Mucosa of rectum (tissue), 2 donors: ENCODE measurements around the gene TMTC2.

ENCODE experiments used
- H3K27ac ChIP-seq, 2 donors: one replicate each; pipeline ENCODE4 v1.7.0; 2013; ENCODE audit warnings: inconsistent platforms in 2 of 2, low read depth in 2 of 2, low read length in 2 of 2
- H3K27me3 ChIP-seq, 2 donors: one replicate each; pipeline ENCODE4 v1.7.0; 2013; ENCODE audit warnings: low read length in 2 of 2; ENCODE audit not compliant: control insufficient read depth in 2 of 2, insufficient read depth in 2 of 2
- H3K36me3 ChIP-seq, 2 donors: one replicate each; pipeline ENCODE4 v1.7.0; 2013; ENCODE audit warnings: low read length in 2 of 2; ENCODE audit not compliant: control insufficient read depth in 2 of 2, insufficient read depth in 2 of 2
- H3K4me1 ChIP-seq, 2 donors: one replicate each; pipeline ENCODE4 v1.7.0; 2013; ENCODE audit warnings: low read length in 2 of 2, mild to moderate bottlenecking in 1 of 2; ENCODE audit not compliant: control insufficient read depth in 2 of 2, insufficient read depth in 2 of 2
- H3K4me3 ChIP-seq, 2 donors: one replicate each; pipeline ENCODE4 v1.7.0; 2013; ENCODE audit warnings: low read length in 2 of 2
- H3K9ac ChIP-seq, 2 donors: one replicate each; pipeline ENCODE4 v1.7.0; 2013; ENCODE audit warnings: low read length in 2 of 2, low read depth in 1 of 2, mild to moderate bottlenecking in 1 of 2
- H3K9me3 ChIP-seq, 2 donors: one replicate each; pipeline ENCODE4 v1.7.0; 2013; ENCODE audit warnings: low read length in 2 of 2; ENCODE audit not compliant: control insufficient read depth in 2 of 2
- donor health status: healthy.
- donor health status: Normal muscosa, but diverticular disease.

The TMTC2 gene

GRCh38 chr12:82723891-82724290, 37.2 kb downstream of the TMTC2 start:
- Histone ChIP-seq H3K9me3 (no peaks in the 10 kb centered on the region), H3K9ac (no peak overlapping the region), H3K4me3 (no peak overlapping the region), H3K4me1 (no peaks in the 10 kb centered on the region), H3K36me3 (no peaks in the 10 kb centered on the region), H3K27ac (no peak overlapping the region), H3K27me3 (no peaks in the 10 kb centered on the region)

DNA sequence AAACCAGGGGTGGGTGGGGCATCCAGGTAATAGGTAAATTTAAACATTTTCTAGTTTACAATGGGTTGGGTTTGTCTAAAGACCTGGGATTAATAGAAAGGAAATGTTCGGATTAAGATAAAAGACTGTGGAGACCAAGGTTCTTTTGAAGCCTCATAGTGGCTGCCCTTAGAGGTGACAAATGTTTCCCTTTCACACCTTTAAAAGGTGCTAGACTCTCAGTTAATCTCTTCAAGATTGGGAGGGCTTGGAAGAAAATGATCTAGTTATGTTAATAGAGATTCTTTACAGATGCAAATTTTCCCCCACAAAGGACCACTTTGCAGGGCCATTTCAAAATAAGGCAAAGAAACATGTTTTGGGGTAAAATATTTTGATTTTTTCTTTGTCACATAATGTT, 39.0 kb downstream of the TMTC2 start:
- H3K27me3 ChIP-seq = no peaks in the 10 kb centered on the region

DNA sequence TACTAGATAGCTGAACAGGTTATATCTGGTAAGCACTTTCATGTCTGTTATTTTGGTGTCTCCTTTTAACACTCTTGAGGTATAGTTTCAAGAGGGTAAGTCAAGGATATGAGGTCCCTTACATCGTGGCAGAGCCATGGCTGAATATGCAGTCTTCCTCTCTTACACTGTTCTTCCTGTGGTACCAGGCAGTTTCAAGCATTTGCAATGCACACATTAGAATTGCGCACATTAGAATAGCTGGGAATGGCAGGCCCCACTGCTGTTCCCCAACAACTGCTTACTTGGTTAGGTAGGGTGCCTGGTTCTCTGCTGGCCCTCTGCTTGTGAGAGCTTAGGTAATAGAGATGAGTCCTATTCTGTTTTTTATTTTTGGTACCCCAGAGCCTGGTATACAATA, 41.2 kb downstream of the TMTC2 start:
- H3K9me3 ChIP-seq = no peaks in the 10 kb centered on the region
- no peak overlapping the region for H3K4me3 ChIP-seq
- H3K27ac ChIP-seq = no peak overlapping the region
- no peak overlapping the region for H3K9ac ChIP-seq
- H3K4me1 ChIP-seq = no peaks in the 10 kb centered on the region
- H3K27me3 ChIP-seq = no peaks in the 10 kb centered on the region
- no peaks in the 10 kb centered on the region for H3K36me3 ChIP-seq

More for the DNA sequence above, 39.0 kb downstream of the TMTC2 start:
- H3K4me3 ChIP-seq = no peak overlapping the region
- no peaks in the 10 kb centered on the region for H3K9me3 ChIP-seq
- no peaks in the 10 kb centered on the region for H3K4me1 ChIP-seq
- H3K27ac ChIP-seq = no peak overlapping the region
- H3K36me3 ChIP-seq = no peaks in the 10 kb centered on the region
- H3K9ac ChIP-seq = no peak overlapping the region

GRCh38 chr12:82728710-82729109, 42.0 kb downstream of the TMTC2 start:
- Histone ChIP-seq H3K4me3 (no peak overlapping the region), H3K9ac (no peak overlapping the region), H3K36me3 (no peaks in the 10 kb centered on the region), H3K27ac (no peak overlapping the region), H3K9me3 (no peaks in the 10 kb centered on the region), H3K27me3 (no peaks in the 10 kb centered on the region), H3K4me1 (no peaks in the 10 kb centered on the region)

- no peaks in the 10 kb centered on the region for H3K27me3 ChIP-seq
- H3K4me1 ChIP-seq = no peaks in the 10 kb centered on the region
- H3K36me3 ChIP-seq = no peaks in the 10 kb centered on the region
- H3K27ac ChIP-seq = no peak overlapping the region
- H3K9ac ChIP-seq = no peak overlapping the region
- H3K9me3 ChIP-seq = no peaks in the 10 kb centered on the region
- no peak overlapping the region for H3K4me3 ChIP-seq
These were observed 44.3 kb downstream of the TMTC2 start for GRCh38 chr12:82730953-82731459.

DNA sequence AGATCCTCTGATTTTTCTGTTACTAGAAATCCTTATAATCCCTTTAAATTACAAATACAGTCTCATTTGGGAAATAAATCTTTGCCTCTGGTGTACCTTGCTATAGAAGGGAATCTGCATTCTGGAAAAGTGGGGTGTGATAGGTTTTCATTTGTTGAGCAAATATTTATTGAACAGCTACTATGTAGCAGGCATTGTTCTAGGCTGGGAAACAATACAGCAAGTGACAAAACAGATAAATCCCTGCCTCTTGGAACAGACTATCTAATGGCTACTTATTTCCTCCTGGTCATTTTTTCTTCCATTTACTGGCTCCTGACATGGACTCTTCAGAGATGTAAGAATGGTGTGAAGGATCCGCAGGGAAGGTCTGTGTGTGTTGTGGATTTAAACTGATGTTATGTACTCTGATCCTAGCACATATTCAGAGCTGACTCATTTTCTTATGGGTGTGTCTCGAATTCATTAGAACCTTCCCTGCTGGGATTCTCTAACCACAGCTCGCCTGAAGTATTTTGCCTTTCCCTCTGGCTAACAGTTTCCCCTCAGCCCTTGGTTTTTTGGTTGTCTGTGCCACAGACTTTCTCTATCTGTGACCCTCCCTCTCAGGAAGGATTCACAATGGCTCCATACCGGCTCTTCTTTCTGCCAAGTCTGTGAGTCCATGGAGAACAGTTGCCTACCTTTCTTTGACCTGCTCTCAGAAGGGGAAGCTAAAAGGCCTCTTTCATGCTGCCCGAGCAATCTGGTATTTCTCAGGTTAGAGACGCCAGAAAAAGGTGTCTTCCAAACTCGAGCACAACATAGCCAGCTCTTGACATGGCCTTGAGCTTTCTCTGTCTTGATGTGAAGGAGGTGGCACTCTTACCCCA, 53.7 kb downstream of the TMTC2 start:
- no peak overlapping the region for H3K4me3 ChIP-seq
- H3K4me1 ChIP-seq = no peaks in the 10 kb centered on the region
- no peaks in the 10 kb centered on the region for H3K36me3 ChIP-seq
- H3K27ac ChIP-seq = no peak overlapping the region
- H3K9me3 ChIP-seq = no peaks in the 10 kb centered on the region
- no peaks in the 10 kb centered on the region for H3K27me3 ChIP-seq
- H3K9ac ChIP-seq = no peak overlapping the region

DNA sequence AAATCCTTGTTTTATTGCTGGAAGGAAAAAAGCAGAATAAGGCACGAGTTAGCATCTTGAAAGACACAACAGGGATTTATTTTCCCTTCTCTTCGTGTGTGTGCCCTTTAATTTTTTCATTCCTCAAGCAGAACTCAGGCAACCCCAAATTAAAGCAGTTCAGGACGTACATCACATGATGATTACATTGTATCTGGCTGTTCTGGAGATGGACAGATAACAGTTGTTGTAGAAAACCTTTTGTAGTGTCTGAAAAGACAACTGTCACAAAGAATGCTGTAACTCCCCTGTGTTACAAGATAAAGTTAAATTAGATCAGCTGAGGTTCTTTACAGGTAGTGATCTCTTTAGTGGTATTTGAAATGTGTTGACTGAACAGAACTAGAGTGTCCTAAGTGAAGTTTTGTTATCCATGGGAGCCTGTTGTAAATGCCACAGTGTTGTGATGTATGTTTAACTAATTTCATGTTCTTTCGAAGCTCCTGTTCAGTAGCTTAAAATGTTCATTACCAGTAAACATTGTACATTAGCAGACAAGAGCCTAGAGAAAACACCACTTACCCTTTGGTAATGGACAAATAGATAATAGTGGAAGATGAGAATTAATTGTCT, 58.5 kb downstream of the TMTC2 start:
- Histone ChIP-seq H3K4me3 (no peak overlapping the region), H3K27ac (no peak overlapping the region), H3K9ac (no peak overlapping the region), H3K27me3 (no peaks in the 10 kb centered on the region), H3K36me3 (no peaks in the 10 kb centered on the region), H3K4me1 (no peaks in the 10 kb centered on the region), H3K9me3 (no peaks in the 10 kb centered on the region)

GRCh38 chr12:82745807-82746206, 59.1 kb downstream of the TMTC2 start:
- Histone ChIP-seq H3K27me3 (no peaks in the 10 kb centered on the region), H3K4me3 (no peak overlapping the region), H3K27ac (no peak overlapping the region), H3K9me3 (no peaks in the 10 kb centered on the region), H3K36me3 (no peaks in the 10 kb centered on the region), H3K4me1 (no peaks in the 10 kb centered on the region), H3K9ac (no peak overlapping the region)

DNA sequence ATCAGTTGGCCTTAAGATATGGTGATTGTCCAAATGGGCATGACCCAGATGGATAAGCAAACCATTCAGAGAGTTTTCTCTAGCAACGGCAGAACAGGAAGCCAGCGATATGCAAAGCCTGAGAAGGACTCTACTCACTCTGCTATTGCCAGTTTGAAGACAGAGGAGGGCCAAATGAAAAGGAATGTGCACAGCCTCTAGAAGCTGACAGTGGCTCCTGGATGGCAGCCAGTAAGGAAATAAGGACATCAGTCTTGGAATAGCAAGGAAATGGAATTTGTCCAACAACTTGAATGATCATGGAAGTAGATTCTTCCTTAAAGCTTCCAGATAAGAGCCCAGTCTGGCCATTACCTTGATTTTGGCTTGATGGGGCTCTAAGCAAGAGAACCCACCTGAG, 60.0 kb downstream of the TMTC2 start:
- Histone ChIP-seq H3K36me3 (no peaks in the 10 kb centered on the region), H3K4me3 (no peak overlapping the region), H3K27ac (no peak overlapping the region), H3K9ac (no peak overlapping the region), H3K9me3 (no peaks in the 10 kb centered on the region), H3K27me3 (no peaks in the 10 kb centered on the region), H3K4me1 (no peaks in the 10 kb centered on the region)

DNA sequence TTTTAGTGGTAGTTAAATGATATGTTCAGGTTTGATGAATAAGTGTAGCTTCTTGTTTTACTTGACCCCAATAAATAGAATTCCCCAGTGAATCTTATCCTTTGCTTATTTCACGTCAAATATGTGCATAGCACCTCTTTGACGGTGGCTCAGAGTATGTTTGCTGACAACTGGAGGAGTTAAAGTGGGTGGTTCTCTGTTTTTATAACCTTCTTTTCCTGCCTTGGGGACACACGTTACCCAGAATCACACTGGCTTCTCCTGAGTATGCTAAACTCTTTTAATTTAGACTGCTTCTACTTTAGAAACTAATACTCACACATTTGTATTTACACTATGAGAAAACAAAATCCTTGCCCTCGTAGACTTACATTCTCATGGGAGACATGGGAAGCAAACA, 62.3 kb downstream of the TMTC2 start:
- Histone ChIP-seq H3K27me3 (no peaks in the 10 kb centered on the region), H3K27ac (no peak overlapping the region), H3K36me3 (no peaks in the 10 kb centered on the region), H3K4me1 (no peaks in the 10 kb centered on the region), H3K4me3 (no peak overlapping the region), H3K9ac (no peak overlapping the region), H3K9me3 (no peaks in the 10 kb centered on the region)
